Stimulated activated CD4-positive, alpha-beta T cell treated with anti-CD3 and anti-CD28 coated beads, Interleukin-1b, Interleukin-23, amount 100 ng/mL, for 24 hours (primary cell): ENCODE measurements around the gene TMPRSS3.

Experiments used
- DNase-seq, 4 experiments: peaks; one replicate each; pipeline ENCODE4 v3.0.0-alpha.2; 2020; ENCODE audit warnings: low read depth in 4 of 4, low spot score in 1 of 4

The TMPRSS3 gene

GRCh38 chr21:42395905-42396651 is at the start of gene TMPRSS3:
TSS of gene TMPRSS3 (minus strand) at chr21:42396052. CDS start at chr21:42395417, 635 bp downstream.
- DNase-seq: no peak

GRCh38 chr21:42445311-42445710 is 49.5 kb upstream of the TMPRSS3 start:
- DNase-seq: no peak

GRCh38 chr21:42444745-42445059 is 48.9 kb upstream of the TMPRSS3 start:
- DNase-seq: no peak

GRCh38 chr21:42443876-42444744 is 48.3 kb upstream of the TMPRSS3 start:
- no peak for DNase-seq

GRCh38 chr21:42443181-42443785 is 47.4 kb upstream of the TMPRSS3 start:
- DNase-seq: no peak

GRCh38 chr21:42441963-42442362 is 46.1 kb upstream of the TMPRSS3 start:
- DNase-seq: no peak

- no peak for DNase-seq
These were observed 44.4 kb upstream of the TMPRSS3 start for GRCh38 chr21:42440187-42440792.

GRCh38 chr21:42439284-42440186 is 43.7 kb upstream of the TMPRSS3 start:
- no peak for DNase-seq

- no peak for DNase-seq
These were observed 42.7 kb upstream of the TMPRSS3 start for GRCh38 chr21:42438316-42439205.

GRCh38 chr21:42437786-42438185 is 41.9 kb upstream of the TMPRSS3 start:
- DNase-seq: no peak

- no peak for DNase-seq
These were observed 41.1 kb upstream of the TMPRSS3 start for GRCh38 chr21:42436914-42437313.

GRCh38 chr21:42435833-42436232 is 40.0 kb upstream of the TMPRSS3 start:
- DNase-seq: no peak

GRCh38 chr21:42435401-42435800 is 39.5 kb upstream of the TMPRSS3 start:
- no peak for DNase-seq

- DNase-seq: no peak
These were observed 39.0 kb upstream of the TMPRSS3 start for GRCh38 chr21:42434884-42435283.

GRCh38 chr21:42433946-42434551 is 38.2 kb upstream of the TMPRSS3 start:
- no peak for DNase-seq

- no peak for DNase-seq
These were observed 36.8 kb upstream of the TMPRSS3 start for GRCh38 chr21:42432695-42433094.

GRCh38 chr21:42431196-42431595 is 35.3 kb upstream of the TMPRSS3 start:
- no peak for DNase-seq

- no peak for DNase-seq
These were observed 34.7 kb upstream of the TMPRSS3 start for GRCh38 chr21:42430521-42430920.

- no peak for DNase-seq
These were observed 34.0 kb upstream of the TMPRSS3 start for GRCh38 chr21:42429856-42430255.
